Effector memory CD4-positive, alpha-beta T cell (primary cell): ENCODE results near the gene PDE9A.
"Not testable (repeated sequence)": the region's sequence is repeated elsewhere in the genome, so short reads cannot be mapped to it uniquely, and the experiment has no call there.

Experiments used
- DNase-seq, 3 donors: peaks; one replicate each; pipeline ENCODE4 v3.0.0-alpha.2; 2020
- H3K27ac ChIP-seq: 2 replicates; pipeline ENCODE4 v1.7.0; 2013; ENCODE audit warnings: mild to moderate bottlenecking, low read length, moderate library complexity; ENCODE audit not compliant: insufficient read depth, poor library complexity, severe bottlenecking
- H3K27me3 ChIP-seq: replicated peaks from 2 replicates; pipeline ENCODE4 v1.7.0; 2013; ENCODE audit warnings: mild to moderate bottlenecking, low read length; ENCODE audit not compliant: insufficient read depth, control insufficient read depth, poor library complexity, severe bottlenecking
- H3K36me3 ChIP-seq: 2 replicates; pipeline ENCODE4 v1.7.0; 2013; ENCODE audit warnings: mild to moderate bottlenecking, low read length, moderate library complexity; ENCODE audit not compliant: control insufficient read depth, insufficient read depth
- H3K4me1 ChIP-seq: 2 replicates; pipeline ENCODE4 v1.7.0; 2013; ENCODE audit warnings: low read length, mild to moderate bottlenecking; ENCODE audit not compliant: control insufficient read depth, insufficient read depth, poor library complexity, severe bottlenecking
- H3K4me3 ChIP-seq: 2 replicates; pipeline ENCODE4 v1.7.0; 2013; ENCODE audit warnings: low read length, low read depth, mild to moderate bottlenecking; ENCODE audit not compliant: insufficient read depth, poor library complexity, severe bottlenecking
- H3K9me3 ChIP-seq: 2 replicates; pipeline ENCODE4 v1.7.0; 2013; ENCODE audit warnings: mild to moderate bottlenecking, low read length, moderate library complexity; ENCODE audit not compliant: control insufficient read depth

PDE9A gene

DNA sequence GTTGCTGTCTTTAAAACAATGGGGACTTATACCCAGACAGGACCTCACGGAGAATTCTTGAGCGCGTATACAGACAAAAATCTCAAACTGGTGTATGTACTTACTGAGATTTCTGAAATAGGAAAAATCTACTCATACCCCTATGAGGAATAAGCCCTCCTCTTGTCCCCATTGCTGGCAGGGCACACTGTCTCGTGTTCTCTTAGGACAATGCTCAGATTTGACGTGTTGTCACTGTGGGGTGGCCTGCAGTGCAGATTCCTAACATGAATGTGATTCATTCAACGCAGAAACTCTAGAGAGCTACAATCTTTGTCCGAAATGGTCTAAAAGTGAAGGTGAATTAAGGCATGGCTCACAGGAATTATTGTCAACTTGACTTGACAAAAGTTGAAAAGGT is 31.1 kb upstream of the PDE9A start:
- H3K27me3 ChIP-seq, result no peaks in the 10 kb centered on the region
- H3K4me3 ChIP-seq, result no peak overlapping the region

DNA sequence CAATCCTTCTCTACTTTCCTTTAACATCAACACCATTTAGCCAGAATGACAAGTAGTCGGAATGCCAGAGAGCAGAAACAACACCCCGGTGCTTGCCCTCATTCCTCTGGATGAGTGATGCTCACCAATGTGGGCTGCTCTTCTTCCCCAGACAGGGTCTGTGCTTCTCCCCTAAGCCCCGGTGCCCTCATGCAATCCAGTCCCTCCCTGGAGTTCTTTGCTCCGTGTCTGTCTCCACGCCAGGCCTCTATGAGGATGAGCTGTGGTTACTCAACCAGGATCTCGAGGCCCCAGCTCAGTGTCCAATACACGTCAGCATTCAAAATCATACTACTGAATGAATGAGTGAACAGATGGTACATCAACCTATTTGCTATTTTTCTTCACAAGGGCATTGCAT is 29.7 kb upstream of the PDE9A start:
- Histone ChIP-seq H3K9me3 (no peaks in the 10 kb centered on the region), H3K36me3 (no peaks in the 10 kb centered on the region), H3K27me3 (no peaks in the 10 kb centered on the region), H3K4me1 (no peaks in the 10 kb centered on the region), H3K27ac (no peak overlapping the region), H3K4me3 (no peak overlapping the region)
- no peak for DNase-seq

More for the DNA sequence above, 31.1 kb upstream of the PDE9A start:
- no peaks in the 10 kb centered on the region for H3K9me3 ChIP-seq
- no peak overlapping the region for H3K27ac ChIP-seq
- H3K4me1 ChIP-seq, result no peaks in the 10 kb centered on the region
- DNase-seq, result no peak
- H3K36me3 ChIP-seq, result no peaks in the 10 kb centered on the region

DNA sequence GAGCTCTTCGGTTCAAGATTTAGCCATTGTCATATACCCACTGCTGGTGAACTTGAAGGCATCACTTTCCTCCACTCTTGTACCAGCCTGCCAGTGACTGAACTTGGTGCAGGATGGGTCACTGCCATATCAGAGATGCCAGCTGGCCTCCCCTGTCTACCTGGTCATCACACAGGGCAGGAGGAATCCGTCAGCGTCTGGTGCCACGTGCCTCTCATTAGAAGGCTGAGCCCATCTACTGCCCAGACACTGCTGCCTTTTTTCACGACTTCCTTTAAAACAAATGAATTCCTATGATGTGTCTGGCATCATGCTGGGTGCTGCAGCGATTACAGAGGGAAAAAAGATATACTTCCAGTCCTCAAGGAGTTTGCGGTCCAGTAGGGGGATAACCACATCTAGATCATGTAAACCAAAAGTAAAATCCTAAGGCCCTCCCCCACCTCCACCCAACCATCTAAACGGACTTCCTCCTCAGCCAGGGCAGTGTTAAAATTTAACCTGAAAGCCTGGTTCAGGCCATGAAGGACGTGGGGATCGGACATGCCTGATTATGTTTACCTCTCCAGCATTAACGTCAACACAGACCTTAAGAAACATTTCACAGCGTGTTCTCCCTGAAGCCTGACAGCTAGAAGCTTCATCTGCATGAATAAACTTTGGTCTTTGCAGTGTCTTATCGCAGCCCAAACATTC is 29.2 kb upstream of the PDE9A start:
- Histone ChIP-seq H3K9me3 (no peaks in the 10 kb centered on the region), H3K4me1 (no peaks in the 10 kb centered on the region), H3K27ac (no peak overlapping the region), H3K4me3 (no peak overlapping the region), H3K27me3 (no peaks in the 10 kb centered on the region), H3K36me3 (no peaks in the 10 kb centered on the region)
- DNase-seq, result no peak

DNA sequence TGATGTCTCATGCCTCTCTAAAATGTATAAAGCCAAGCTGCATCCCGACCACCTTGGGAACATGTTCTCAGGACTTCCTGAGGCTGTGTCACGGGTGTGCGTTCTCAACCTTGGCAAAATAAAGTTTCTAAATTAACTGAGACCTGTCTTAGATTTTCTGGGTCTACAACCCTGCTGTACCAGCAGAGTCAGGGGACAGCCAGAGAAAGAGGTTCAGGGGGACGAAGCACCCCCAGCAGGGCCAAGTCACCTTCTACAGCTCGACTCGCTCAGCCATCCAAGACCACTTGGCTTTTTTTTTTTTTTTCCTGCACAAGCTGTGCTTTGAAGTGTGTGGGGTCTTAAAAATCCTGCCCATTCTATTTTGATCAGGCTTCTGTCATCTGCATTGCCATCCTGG is 28.5 kb upstream of the PDE9A start:
- Histone ChIP-seq H3K9me3 (no peaks in the 10 kb centered on the region), H3K4me1 (no peaks in the 10 kb centered on the region), H3K27ac (no peak overlapping the region), H3K27me3 (no peaks in the 10 kb centered on the region), H3K36me3 (no peaks in the 10 kb centered on the region), H3K4me3 (no peak overlapping the region)
- no peak for DNase-seq

DNA sequence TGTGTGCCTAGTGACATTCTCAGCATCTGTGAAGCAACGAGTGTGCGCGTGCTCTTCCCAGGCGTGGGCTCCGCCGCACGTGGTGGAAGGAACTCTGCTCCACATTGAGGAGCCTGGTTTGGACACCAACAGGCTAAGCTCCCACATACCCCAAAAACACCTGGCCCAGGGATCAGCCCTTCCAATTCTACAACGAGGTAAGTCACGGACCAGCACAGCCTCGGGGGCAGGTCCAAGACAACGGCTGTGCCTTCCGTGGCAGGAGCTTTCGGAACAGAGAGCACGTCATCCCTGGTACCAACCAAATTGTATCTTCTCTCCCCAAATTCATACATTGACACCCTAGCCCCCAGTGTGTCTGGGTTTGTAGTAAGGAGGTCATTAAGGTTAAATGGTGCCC is 27.2 kb upstream of the PDE9A start:
- Histone ChIP-seq H3K27me3 (no peaks in the 10 kb centered on the region), H3K4me3 (no peak overlapping the region), H3K9me3 (no peaks in the 10 kb centered on the region), H3K4me1 (no peaks in the 10 kb centered on the region), H3K36me3 (no peaks in the 10 kb centered on the region), H3K27ac (no peak overlapping the region)
- no peak for DNase-seq

DNA sequence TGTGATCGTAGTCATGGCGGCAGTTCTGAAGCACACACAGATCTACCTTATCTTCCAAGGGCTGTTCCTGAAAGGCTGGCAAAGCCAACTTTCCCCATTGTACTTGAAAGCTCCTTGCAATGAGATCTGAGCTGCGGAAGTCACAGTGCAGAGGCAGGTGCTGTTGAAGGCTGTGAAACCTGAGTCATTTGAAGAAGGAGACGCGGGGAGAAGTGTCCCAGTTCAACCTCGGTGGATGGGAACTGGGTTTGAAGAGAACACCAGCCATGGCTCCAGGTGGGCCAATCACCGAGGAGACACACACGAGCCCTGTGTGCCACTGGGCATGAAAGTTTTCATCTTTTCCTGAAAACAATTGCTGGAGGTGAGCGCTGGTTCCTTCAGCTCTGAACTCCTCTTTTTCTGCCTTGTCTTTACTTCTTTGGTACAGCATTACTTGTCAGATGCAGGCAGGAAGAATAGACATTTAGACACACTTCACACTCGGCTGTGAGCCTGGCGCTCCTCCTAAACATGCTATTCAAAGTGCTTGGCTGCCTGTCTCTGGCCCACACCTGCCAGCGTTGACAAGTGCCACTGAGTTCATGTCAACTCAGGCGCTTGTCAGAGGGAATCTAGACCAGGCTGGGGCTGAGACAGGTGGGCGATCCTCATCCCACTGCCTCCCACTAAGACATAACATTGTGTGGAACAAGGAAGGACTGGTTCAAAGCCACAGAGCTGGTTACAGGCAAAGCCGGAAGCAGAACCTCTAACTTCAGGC is 25.7 kb upstream of the PDE9A start:
- Histone ChIP-seq H3K9me3 (no peaks in the 10 kb centered on the region), H3K27ac (no peak overlapping the region), H3K4me1 (no peaks in the 10 kb centered on the region), H3K36me3 (no peaks in the 10 kb centered on the region), H3K27me3 (no peaks in the 10 kb centered on the region), H3K4me3 (no peak overlapping the region)
- DNase-seq, result no peak

DNA sequence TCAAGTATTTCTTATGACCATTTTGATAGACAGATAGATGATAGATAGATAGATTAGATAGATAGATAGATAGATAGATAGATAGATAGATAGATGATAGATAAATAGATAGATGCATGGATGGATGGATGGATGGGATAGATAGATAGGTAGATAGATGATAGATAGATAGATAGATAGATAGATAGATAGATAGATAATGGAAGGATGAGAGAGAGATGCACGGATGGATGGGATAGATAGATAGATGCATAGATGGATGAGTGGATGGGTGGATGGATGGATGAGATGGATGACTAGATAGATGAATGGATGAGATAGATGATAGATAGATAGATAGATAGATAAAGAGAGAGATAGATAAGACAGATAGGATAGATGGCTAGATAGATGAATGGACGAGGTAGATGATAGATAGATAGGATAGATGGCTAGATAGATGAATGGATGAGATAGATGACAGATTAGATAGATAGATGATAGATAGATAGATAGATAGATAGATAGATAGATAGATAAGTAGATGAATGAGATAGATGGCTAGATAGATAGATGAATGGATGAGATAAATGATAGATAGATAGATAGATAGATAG is 24.9 kb upstream of the PDE9A start:
- not testable (repeated sequence) for H3K27me3 ChIP-seq, H3K4me1 ChIP-seq, H3K36me3 ChIP-seq, H3K4me3 ChIP-seq, H3K9me3 ChIP-seq, H3K27ac ChIP-seq, DNase-seq

DNA sequence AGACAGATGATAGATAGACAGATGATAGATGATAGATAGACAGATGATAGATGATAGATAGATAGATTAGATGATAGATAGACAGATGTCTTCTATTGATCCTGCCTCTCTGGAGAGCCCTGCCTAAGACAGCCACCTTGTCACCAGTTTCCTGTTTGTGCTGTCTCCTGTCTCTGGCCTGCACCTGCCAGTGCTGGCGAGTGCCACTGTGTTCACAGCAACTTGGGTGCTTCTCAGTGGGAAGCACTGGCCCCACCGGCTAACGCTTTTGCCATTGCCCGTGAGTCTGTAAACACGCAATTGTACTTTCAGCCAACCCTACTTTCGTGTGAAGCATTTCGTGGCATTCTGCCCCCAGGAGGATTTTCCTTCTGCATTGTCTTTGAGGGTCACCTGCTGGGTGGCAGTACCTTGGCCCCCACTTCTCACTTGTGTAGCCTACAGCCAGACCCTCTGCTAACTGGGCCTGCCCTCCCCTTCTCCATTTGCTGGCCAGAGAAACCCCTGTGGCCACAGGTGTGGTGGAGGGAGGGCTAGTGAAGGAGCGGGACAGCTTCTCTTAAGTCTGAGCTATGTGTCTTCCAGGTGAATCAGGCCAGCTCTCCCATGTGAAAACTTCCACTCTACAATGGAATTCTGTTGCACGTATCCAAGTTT is 23.4 kb upstream of the PDE9A start:
- no peaks in the 10 kb centered on the region for H3K27me3 ChIP-seq
- no peaks in the 10 kb centered on the region for H3K4me1 ChIP-seq
- no peak overlapping the region for H3K4me3 ChIP-seq
- no peaks in the 10 kb centered on the region for H3K9me3 ChIP-seq
- no peak for DNase-seq
- no peak overlapping the region for H3K27ac ChIP-seq
- H3K36me3 ChIP-seq, result no peaks in the 10 kb centered on the region

DNA sequence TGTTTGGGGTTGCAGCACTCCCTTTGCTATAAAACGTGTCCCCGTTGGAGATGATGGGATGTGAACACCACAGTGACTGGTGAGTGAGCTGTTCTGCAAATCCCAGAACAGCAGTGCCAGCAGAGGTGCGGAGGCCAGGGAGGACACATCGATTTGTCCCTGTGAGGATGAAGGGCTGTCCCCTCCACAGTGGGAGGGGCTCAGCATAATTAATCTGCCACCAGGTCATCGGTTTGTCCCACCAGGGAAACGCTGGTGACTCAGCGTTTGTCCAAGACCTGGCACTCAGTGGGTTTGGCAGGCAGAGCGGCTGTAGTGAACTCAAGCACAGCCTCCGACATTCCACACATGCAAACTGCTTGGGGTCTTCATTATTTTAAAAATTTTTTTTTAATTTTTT is 22.8 kb upstream of the PDE9A start:
- Histone ChIP-seq H3K27me3 (no peaks in the 10 kb centered on the region), H3K27ac (no peak overlapping the region), H3K4me3 (no peak overlapping the region), H3K36me3 (no peaks in the 10 kb centered on the region), H3K9me3 (no peaks in the 10 kb centered on the region), H3K4me1 (no peaks in the 10 kb centered on the region)
- DNase-seq, result no peak

DNA sequence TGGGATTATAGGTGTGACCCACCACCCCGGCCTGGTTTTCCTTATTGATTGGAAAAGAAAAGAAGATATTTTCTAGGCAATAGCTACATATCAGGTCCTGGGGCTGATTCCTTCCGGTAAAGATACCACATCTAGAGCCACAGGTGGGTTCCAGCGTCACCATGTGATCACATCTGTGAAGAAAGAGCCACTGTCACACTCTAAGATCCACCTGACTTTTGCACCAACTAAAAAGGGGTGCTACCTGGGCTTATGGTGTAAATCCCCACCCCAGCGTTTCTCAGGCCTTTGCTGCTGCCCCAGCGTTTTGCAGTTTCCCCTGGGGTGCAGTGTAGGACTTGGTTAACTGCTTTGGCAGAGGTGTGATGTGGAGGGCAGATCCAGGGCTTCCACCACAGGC is 22.3 kb upstream of the PDE9A start:
- H3K36me3 ChIP-seq, result no peaks in the 10 kb centered on the region
- no peaks in the 10 kb centered on the region for H3K27me3 ChIP-seq
- no peaks in the 10 kb centered on the region for H3K9me3 ChIP-seq
- no peak for DNase-seq
- no peak overlapping the region for H3K27ac ChIP-seq
- no peak overlapping the region for H3K4me3 ChIP-seq
- H3K4me1 ChIP-seq, result no peaks in the 10 kb centered on the region
